NCI-H446 treated with DMSO at 0.1 percent for 48 hours (cell line): ENCODE measurements around the gene TSPO.
"Not testable (repeated sequence)": the region's sequence is repeated elsewhere in the genome, so short reads cannot be mapped to it uniquely, and the experiment has no call there.

Experiments
- DNase-seq: peaks from one replicate; lab custom pipeline; 2025; lab: John Stamatoyannopoulos, UW

Gene TSPO

DNA sequence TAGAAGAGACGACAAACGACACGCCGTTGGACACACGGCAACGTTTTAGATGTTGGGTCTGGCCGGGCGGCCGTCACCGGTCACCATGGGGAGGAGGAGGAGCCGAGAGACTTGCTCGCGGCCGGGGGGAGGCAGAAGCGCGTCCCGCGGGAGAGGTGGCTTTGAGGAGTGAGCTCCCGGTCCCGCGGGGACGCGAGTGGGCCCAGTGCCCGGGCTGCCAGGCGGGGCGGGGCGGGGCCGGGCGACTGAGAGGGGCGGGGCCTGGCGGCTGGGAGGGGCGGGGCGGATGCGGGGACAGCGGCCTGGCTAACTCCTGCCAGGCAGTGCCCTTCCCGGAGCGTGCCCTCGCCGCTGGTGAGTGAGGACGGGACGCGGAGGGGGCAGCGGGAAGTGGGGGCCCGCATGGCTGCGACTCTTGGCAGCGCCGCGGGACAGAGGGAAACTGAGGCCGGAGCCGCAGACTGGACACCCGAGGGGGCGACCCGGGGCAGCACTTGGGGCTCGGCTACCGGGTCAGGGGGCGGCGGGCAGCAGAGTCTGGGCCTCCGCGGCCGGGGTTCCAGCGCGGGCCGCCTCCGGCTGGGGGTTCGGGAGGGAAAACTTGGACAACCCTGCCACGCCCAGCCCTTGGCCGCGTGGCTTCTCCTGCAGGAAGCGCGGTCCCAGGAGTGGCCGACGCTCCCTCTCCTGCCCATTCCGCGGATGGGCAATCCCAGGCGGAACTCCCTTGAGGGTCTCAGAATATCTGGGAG lies at the start of gene TSPO:
TSS of gene TSPO (plus strand) at position 309 of the 752 bp plus-strand sequence. CDS start 7,680 bp downstream, outside the sequence.
- DNase-seq: peak; percentile 20

DNA sequence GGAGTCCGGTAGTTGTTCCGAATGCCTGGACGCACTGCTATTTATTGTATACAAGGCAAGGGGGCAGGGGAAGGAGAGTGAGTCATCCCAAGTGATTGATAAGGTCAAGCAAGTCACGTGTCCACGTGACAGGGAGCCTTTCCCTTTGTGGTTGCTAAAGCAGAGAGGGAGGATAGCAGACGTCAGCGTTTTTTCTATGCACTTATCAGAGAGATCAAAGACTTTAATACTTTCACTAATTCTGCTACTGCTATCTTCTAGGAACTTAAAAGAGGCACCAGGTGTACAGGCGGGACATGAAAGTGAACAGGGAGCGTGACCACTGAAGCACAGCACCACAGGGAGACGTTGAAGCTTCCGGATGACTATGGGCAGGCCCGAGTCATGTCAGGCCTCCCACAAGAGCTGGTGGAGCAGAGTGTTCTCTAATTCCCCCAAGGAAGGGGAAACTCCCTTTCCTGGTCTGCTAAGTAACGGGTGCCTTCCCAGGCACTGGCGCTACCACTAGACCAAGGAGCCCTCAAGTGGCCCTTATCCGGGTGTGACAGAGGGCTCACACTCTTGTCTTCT lies 47.2 kb upstream of the TSPO start:
- not testable (repeated sequence) for DNase-seq

DNA sequence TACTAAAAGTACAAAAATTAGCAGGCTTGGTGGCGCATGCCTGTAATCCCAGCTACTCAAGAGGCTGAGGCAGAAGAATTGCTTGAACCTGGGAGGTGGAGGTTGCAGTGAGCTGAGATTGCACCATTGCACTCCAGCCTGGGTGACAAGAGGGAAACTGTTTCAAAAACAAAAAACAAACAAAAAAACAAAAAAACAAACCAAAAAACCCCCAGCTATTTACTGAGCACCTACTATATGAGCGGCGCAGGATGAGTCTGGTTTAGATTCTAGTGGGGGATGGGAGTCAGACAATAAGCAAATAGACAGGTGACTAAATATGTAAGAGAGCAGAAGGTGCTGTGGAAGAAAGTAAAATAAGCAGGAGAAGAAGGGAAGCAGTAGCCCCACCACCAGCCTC lies 46.4 kb upstream of the TSPO start:
- not testable (repeated sequence) for DNase-seq

DNA sequence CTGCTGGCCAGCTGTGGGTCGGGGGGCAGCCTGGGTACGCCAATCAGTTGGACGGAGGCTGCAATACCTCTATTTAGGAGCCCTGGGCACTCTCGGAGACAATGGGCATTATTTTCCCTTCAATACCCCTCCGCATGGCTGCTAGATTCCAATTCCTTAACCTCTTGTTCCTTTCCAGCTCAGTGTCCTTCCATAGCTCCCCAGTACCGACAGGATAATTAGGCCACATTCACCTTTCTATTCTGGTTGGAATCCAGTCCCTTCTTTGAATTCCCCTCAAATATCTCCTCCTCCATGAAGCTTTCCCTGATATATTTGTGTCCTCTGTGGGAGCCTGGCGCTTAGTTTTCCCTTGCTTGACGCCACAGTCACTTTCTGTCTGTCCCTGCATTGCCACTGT lies 45.1 kb upstream of the TSPO start:
- no peak for DNase-seq

DNA sequence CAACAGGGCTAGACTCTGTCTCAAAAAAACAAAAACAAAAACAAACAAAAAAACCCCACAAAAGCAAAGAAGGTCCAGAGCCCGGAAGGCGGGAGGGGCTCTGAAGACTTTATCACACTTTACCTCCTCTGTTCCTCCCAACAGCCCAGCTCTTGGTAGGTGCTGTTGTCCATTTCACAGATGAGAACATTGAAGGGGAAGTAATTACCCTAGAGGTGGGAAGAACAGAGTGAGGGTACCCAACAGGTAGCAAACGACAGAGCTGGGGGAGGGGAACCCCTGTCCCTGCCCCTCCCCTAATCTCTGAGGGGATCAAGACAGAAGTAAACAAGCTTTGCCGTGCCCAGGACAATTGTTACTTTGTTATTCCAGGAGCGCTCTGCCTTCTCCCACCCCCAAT lies 41.8 kb upstream of the TSPO start:
- no peak for DNase-seq

DNA sequence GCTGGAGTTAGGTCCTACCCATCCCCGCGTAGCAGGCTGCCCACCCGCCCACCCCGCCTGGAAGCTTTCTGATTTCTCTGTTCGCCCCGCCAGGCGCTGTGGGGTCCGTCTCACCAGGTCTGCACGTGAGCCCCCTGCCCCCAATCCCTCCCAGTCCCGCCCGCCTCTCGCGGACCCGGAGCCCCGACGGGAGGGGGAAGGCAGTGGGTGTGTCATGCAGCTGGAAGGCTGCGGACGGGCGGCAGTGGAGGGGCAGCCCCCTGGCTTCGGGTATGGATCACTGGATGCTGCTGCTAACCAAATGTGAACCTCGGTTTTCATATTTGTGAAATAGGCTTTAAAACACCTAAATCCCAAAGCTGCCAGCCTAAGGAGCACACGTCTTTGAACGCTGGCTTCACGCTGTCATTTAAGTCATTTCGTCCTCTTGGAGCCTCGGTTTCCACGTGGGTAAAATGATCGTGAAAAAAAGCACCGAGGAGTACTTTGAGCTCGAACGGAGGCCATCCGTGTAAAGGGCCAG lies 41.4 kb upstream of the TSPO start:
- no peak for DNase-seq

DNA sequence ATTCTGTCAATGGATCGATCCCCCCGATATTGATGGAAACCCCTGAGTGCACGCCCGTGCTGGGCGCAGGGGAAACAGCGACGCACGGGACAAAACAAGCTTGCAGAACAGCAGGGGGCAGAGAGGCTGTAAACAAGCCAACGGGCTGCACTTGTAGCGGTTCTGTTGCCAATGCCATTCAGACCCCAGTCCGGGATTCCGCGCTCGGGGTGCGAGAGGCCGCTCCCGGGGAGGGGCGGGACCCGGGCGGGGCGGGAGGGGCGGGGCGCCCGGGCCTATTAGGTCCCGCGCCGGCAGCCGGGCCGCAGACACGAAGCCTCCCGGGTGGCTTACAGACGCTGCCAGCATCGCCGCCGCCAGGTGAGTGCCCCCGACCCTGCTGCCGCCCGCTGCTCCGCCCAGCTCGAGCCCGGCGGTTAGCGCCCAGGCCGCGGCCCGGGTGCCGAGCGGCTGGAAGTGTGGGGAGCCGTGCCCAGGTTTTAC lies 40.9 kb upstream of the TSPO start, which contains the start of gene BIK:
TSS of gene BIK (plus strand) at position 307 of the 483 bp plus-strand sequence. CDS start 13,273 bp downstream, outside the sequence.
- DNase-seq: no peak

DNA sequence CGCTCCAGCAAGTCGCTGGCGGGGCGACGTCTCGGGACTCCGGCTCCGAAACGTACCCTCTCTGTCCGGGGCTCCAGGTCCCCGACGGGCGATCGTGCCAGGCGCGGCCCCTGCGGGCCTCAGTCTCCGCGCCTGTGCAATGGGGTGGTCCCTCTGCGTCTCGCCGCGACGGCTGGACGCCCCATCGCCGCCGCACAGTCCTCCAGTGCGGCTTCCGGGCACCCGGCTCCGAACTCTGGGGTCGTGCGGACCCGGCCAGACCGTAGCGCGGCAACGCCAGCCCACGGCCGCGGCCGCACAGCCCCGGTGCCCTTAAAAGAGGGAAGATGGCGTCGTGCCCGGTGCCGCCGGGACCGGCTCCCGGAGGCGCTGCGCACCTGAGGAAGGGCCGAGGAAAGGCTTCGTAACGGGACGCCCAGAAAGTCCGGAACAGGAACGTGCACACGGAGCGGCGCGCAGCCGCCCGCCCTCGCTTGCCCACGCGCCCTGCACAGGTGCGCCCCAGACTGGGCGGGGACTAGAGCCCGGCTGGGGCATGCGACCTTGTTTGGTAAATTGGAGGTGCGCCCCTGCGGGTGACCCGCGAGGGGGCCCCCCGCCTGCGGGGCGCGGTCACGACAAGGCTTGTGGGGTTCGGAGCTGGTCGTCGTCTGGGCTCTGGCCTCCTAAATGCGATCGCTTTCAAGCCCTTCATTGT lies 40.3 kb upstream of the TSPO start:
- DNase-seq: no peak

DNA sequence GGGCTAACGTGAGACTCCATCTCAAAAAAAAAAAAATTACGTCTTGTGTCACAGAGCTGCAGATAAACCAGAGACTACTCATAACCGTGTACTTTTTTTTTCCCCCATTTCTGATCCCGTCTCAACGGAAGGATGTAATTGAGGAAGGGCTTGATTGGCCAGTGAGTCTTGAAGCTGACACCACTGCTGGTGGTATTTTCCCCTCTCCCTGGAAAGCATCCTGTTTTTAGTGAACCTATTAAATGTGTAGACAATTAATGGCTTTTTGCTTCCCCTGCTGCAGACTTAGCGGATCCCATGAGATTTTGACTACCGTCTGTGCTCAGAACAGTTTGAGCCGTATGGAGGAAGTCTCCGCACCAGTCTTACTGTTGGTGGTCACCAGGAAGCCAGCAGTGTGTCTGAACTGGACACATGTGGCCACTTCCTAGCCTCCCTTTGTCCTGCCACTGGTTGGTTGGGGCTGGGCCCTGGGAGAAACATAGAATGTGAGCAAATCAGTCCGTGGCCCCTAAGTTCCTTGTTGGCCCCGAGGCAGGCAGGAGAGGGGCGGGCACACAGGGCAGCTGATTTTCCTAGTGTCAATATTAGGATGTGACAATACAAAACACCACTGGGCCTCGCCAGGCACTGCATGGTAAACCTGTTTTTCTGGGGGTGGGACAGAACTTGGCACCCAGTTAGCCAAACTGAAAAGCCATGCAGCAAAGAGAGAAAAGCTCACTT lies 37.7 kb upstream of the TSPO start:
- DNase-seq: no peak

DNA sequence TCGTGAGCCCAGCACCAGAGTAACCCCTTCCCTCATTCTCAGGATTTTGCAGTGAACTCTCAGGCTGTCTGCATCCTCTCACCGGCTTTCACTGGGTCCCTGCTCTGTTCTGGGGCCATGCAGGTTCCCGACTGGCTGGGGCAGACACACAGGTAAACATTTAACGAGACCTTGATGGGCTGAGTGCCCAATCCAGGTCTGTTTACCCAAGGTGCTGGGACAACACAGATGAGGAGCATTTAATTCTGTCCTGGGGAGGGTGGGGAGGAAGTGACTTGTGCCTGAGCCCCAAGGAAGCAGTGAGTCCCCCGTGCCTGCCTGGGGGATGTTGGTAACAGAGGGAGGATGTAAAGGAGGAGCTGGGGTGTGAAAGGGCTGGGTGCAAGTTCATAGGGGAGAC lies 36.4 kb upstream of the TSPO start:
- no peak for DNase-seq

DNA sequence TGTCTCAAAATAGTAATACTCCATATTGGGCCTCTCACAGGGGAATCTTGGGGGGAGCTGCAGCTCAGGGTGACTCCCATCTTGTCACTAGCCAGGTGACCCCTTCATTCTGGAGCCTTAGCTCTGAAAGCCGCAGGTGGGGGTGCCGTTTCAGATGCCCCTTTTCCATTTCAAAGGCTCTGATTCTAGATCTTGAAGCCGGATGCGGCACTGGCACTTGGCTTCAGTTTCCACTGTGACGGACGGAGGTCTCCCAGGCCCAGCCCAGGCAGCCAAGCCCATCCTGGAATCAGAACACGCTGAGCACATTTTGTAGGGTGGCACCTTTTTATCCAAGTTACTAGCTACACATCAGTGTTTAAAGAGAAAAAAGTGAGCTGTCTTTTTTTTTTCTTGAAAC lies 34.4 kb upstream of the TSPO start:
- no peak for DNase-seq

DNA sequence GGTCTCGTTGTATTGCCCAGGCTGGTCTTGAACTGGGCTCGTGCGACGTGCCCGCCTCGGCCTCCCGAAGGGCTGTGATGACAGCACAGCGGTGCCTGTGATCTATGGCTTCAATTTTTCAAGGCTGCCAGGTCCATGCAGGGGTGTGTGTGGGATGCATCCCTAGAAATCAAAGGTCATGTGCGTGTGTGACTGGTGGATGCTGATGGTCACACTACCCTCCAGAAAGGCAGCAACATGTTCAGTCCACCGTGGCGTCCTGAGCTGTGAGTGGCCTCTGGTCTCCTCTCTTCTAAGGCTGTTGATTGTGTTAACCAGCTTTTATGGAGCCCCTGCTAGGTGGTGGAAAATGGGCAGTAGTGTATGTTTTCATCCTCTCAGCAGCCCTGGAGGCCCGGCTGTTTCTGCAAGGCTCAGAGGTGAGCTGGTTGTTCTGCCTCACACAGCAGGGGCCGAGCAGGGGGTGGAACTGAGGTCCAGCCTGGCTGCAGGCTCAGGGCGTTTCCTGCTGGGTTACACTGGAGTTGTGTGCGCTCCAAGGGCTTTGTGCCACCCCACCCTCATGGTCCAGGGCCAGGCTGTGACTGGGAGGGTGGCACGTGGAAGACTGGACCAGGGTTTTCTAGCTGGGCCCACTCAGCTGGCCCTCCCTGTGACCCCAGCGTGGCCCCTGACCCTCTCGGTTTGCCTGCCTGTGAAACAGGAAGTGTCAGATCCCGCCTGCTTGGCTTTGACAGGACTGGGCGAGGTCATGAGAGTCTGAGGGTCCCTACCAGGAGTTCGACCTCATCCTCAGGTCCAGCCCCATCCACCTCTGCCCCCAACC lies 33.1 kb upstream of the TSPO start:
- DNase-seq: no peak

DNA sequence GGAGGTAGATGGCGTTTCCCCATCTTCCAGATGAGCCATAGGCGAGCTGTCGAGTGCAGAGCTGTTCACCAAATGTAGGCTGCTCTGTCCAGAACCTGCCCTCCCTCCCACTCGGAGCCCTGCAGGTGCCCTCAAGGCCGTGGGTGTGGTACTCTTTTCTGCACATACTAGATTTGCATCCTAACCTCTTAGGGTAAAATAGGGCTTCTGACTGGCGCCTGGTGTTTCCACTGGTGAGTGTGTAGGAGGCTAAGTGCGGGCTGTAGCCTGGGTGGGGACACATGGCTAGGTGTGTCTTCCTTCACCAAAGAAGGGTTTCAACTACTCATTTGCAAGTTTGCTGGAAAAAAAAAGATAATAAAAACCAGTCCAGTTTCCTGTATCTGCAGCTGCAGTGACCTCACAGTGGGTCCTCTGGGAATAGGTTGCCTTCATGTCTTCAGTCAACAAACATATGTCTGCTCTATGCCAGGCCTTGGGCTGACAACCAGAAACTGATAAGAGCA lies 32.4 kb upstream of the TSPO start:
- DNase-seq: no peak

DNA sequence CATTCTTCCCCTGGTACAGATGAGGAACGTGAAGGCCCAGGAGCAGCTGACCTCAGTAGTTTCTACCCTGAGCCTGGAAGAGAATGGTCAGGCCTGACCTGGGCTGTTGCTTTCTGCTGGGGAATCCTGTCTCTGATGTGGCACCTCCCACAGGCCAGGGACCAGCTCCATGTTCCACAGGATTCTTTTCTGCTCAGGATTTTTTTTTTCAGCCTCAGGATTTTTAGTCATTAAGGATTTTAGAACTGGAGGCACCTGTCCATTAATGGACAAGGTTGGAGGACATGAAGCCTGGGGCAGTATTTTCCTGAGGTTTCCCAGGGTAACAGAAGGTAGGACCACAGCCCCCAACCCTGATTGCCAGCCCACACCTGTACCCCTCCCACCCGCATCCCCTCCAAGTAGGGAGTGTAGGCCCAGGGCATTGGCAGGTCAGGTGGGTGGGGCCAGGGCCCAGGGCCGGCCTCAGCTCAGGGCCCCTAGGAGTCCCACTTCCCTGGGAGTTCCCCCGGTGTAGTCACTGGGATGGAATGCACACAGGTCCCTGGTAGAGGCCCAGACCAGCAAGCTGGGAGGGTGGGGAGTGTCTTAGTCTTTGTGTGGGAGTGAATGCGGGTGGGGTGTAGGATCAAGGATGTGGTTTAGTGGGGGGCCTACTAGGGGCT lies 24.7 kb upstream of the TSPO start:
- DNase-seq: no peak

DNA sequence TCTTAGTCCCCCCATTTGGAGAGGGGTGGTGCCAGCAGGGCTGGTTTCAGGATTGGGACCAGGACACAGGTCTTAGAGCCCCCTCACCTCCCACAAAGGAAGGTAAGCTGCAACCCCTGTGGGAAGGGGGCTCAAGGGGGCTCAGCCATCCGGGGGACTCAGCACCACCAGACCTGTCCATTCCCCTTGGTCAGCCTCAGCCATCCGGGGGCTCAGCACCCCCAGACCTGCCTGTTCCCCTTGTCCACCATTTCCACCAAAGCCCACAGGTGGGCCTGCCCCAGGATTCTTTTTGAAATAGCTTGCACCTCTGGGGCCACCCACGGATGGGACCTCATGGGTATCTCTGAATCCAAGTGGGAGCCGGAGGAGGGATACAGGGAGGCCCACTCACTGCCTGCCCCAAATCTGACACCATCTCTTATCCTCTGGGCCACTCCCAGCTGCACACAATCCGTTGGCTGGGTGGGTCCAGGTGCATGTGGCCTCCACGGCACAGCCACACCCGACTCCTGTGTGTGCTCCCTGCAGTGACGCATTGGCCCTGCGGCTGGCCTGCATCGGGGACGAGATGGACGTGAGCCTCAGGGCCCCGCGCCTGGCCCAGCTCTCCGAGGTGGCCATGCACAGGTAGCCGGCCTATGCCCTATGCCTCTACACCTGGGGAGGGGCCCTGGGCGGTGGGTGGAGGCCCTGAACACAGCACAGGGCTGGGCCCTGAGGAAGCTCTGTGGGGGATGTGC lies 24.0 kb upstream of the TSPO start:
- no peak for DNase-seq

DNA sequence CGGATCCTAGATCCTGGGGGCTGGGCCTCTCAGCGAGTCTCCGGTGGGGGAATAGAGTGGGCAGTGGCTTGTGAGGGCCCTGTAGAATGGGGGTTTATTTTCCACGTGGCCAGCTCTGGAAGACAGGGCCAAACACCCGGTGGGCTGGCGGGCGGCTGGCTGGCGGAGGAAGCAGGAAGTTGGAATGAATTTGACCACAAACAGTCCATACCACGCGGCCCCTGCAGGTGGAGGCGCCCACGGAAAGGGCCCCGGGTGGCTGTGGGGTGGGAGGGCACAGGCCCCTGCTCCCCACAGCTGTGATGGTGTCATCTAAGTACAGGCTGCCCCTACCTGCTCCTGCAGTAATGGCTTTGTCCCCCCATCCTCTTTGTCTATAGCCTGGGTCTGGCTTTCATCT lies 23.2 kb upstream of the TSPO start:
- no peak for DNase-seq

DNA sequence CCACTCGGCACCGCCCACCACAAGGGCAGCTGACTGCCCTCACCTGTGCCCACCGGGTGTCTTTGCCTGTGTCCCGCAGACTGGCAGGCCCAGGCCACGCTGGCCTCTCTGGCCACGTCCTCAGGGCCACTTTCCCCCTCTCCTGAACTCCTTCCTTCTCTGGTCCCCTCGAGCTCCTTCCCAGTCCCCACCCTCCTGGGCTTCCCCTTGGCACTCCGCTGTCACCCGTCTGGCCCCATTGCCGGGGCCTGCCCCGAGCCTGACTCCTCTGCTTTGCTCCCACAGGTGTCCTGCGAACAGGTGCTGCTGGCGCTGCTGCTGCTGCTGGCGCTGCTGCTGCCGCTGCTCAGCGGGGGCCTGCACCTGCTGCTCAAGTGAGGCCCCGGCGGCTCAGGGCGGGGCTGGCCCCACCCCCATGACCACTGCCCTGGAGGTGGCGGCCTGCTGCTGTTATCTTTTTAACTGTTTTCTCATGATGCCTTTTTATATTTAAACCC lies 22.4 kb upstream of the TSPO start:
- DNase-seq: no peak

DNA sequence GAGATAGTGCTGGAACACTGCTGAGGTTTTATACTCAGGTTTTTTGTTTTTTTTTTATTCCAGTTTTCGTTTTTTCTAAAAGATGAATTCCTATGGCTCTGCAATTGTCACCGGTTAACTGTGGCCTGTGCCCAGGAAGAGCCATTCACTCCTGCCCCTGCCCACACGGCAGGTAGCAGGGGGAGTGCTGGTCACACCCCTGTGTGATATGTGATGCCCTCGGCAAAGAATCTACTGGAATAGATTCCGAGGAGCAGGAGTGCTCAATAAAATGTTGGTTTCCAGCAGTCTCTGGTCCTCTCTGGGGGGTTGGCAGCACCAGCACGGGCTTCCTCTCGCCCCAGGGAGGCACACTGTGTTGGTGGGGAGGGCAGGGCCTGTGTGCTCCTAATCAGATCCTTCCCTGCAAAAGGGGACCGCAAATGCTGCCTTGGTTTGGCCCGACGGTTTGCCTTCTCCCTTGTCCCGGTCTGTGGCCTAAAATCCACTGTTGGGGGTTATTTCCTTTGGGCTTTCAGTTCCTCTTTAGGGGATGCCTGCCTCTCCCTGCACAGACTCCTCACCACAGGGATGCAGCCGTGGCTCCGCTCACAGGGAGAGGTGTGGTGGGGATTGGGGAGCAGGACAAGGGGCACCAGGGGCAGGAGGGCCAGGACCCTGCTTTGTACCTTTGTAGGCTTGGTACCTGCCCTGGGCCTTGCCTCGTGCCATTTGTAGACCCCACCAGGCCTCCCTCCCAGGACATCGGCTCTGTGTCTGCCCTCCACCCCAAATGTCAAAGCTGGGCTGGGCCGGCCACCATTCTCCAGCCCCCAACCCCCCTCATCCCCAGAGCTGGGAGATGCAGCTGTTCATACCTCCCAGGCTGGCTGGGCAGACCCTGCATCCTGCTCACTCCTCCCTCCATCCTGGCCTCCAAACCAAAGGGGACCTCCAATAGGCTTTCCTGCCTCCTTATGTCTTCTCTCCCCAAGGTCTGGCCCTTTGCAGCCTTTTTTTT lies 21.6 kb upstream of the TSPO start:
- DNase-seq: no peak
